Prostate gland (tissue), 2 donors: Measurements from ENCODE around the gene DAAM1. TPM values are rescaled to one million over a fixed set of nuclear protein-coding genes. Genes with fewer than 3 reads are reported as not detected.

Experiments
- DNase-seq: peaks from one replicate; pipeline ENCODE4 v3.0.0-alpha.2; 2019; ENCODE audit warnings: low spot score
- H3K27ac ChIP-seq, 2 donors: fragments of 200-600 bp; sonication (generic); 2 replicates each; pipeline ENCODE4 v1.5.1; 2017 to 2019
- H3K27me3 ChIP-seq: fragments of 200-600 bp; sonication (generic); replicated peaks from 2 replicates; pipeline ENCODE4 v1.5.1; 2019; ENCODE audit not compliant: insufficient read depth
- H3K36me3 ChIP-seq, 2 donors: fragments of 200-600 bp; sonication (generic); 1 replicate in 1 of 2; 2 replicates in 1 of 2; pipeline versions ENCODE4 v1.5.1 to v1.8.1; 2017 to 2019
- H3K4me1 ChIP-seq: fragments of 200-600 bp; sonication (generic); replicated peaks from 2 replicates; pipeline ENCODE4 v1.5.1; 2019
- H3K4me3 ChIP-seq, 2 donors: fragments of 200-600 bp; sonication (generic); 2 replicates each; pipeline ENCODE4 v1.5.1; 2017 to 2019
- H3K9me3 ChIP-seq: fragments of 200-600 bp; sonication (generic); 2 replicates; pipeline ENCODE4 v1.5.1; 2017
- POLR2A ChIP-seq: fragments of 450-650 bp; IDR thresholded peaks from one replicate; pipeline ENCODE4 v1.6.1; 2016; ENCODE audit warnings: antibody characterized with exemption, mild to moderate bottlenecking
- POLR2AphosphoS5 ChIP-seq: sonication (generic); formaldehyde crosslinking; IDR thresholded peaks from one replicate; pipeline ENCODE4 v1.6.1; 2017; ENCODE audit warnings: antibody characterized with exemption
- WGBS: methylation state at CpG from one replicate; pipeline ENCODE4 v1.1.5; 2018; 5-methylcytosine and 5-hydroxymethylcytosine counted together
- intact Hi-C: fragments of 100-400 bp; cut with DNase I; formaldehyde crosslinking; loops from one replicate; pipeline ENCODE4 v1.14.2; 2022
- total RNA-seq, 2 donors: library from RNA; depleted of rRNA; stranded (reverse); fragments of >200 nt; gene quantifications; one replicate each; pipeline ENCODE4 v1.1.0, GENCODE V29; 2016
- TF ChIP-seq, protein P1 (sequence below), 4 experiments: fragments of 200-600 bp in 2 of 4; fragments of 450-650 bp in 2 of 4; sonication (generic) in 2 of 4; IDR thresholded peaks; 1 replicate in 3 of 4; 2 replicates in 1 of 4; pipeline ENCODE4 v1.5.1; 2016 to 2019; ENCODE audit warnings: antibody characterized with exemption in 4 of 4, mild to moderate bottlenecking in 2 of 4, moderate library complexity in 2 of 4

Gene DAAM1
- total RNA-seq, 2 donors from 2014 or later = 35.4 to 58.3 TPM

DNA sequence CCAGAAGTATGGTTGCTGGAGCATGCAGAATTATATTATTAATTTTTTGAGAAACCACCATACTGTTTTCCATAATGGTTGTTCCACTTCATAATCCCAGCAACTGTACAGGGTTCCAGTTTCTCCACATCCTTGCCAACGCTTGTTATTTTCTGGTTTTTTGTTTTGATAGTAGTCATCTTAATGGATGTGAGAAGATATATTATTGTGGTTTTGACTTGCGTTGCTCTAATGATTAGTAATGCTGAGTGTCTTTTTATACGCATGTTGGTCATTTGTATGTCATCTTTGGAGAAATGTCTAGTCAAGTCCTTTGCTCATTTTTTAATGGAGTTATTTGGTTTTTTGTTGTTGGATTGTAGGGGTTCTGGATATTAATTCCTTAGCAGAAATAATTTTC is 58.1 kb downstream of the DAAM1 start:
- no peak overlapping the region for H3K27ac ChIP-seq
- H3K9me3 ChIP-seq = no peaks in the 10 kb centered on the region
- no peak overlapping the region for H3K4me3 ChIP-seq
- no peaks in the 10 kb centered on the region for H3K4me1 ChIP-seq
- H3K36me3 ChIP-seq = no peaks in the 10 kb centered on the region
- no peaks in the 10 kb centered on the region for H3K27me3 ChIP-seq
- no peak for DNase-seq
- TF ChIP-seq POLR2A = no peak
- TF ChIP-seq POLR2AphosphoS5 = no peak
- TF ChIP-seq, protein P1, sequence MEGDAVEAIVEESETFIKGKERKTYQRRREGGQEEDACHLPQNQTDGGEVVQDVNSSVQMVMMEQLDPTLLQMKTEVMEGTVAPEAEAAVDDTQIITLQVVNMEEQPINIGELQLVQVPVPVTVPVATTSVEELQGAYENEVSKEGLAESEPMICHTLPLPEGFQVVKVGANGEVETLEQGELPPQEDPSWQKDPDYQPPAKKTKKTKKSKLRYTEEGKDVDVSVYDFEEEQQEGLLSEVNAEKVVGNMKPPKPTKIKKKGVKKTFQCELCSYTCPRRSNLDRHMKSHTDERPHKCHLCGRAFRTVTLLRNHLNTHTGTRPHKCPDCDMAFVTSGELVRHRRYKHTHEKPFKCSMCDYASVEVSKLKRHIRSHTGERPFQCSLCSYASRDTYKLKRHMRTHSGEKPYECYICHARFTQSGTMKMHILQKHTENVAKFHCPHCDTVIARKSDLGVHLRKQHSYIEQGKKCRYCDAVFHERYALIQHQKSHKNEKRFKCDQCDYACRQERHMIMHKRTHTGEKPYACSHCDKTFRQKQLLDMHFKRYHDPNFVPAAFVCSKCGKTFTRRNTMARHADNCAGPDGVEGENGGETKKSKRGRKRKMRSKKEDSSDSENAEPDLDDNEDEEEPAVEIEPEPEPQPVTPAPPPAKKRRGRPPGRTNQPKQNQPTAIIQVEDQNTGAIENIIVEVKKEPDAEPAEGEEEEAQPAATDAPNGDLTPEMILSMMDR (IDR thresholded peaks at IDR 0.05) = no peak
- intact Hi-C loops = no loop called here
- 85% methylated on average over 3 of the region's 3 CpGs for WGBS

DNA sequence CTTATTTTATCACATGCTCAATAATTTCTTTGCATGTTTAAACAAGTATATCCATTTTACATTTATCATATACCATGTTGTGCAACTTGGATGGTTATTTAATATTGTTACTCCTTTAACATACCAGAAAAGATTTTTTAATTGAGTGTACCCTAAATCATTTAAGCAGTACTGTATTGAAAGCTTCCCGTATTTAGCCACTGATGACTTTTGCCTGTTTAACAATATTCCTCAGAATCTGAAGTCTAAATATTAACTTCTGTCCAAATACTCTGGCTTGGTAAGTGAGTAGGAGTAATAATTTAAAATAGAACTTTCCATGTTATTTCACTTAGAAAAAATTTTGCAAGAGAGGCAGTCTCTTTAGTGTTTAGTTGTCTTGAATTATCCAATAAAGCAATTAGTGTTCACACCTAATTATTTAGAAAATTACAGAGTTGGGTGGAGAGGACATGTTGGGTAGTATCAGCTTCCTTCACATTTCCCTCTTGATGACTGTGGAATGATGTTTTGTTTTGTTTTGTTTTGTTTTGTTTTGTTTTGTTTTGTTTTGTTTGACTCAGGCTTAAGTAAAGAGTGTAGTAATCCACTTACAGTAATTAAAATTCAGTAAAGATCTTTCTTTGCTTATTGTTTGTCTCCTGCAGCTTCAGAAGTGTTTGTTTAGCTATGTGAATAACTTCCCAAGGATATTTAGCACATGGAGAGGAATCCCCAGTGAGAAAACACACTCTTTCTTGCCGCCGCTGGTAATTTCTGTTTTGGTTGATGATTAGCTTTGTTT is 59.5 kb downstream of the DAAM1 start:
- intact Hi-C loops = no loop called here
- H3K4me1 ChIP-seq = no peaks in the 10 kb centered on the region

DNA sequence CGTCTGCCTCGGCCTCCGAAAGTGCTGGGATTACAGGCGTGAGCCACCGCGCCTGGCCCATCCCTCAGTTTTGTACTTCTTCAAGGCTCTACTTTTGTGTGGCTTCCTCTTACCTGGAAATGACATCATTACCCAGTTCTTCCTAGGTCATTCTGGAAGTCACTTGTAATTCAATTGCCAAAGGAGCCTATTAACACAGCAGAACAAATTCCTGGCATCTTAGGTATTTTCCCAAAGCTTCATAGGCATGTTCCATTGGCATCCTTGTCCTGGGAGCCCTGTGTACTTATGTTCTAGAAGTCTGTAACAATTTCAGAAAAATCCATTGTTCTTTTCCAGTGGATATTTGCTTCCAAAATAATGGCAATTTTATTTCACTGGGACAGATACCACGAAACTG is 60.6 kb downstream of the DAAM1 start:
- H3K4me3 ChIP-seq = no peak overlapping the region
- no peak for TF ChIP-seq POLR2A
- TF ChIP-seq POLR2AphosphoS5 = no peak
- TF ChIP-seq, protein P1 (IDR thresholded peaks at IDR 0.05) = no peak
- no peaks in the 10 kb centered on the region for H3K9me3 ChIP-seq
- H3K27me3 ChIP-seq = no peaks in the 10 kb centered on the region
- H3K4me1 ChIP-seq = no peaks in the 10 kb centered on the region
- no peak overlapping the region for H3K27ac ChIP-seq
- no peaks in the 10 kb centered on the region for H3K36me3 ChIP-seq
- 95% methylated on average over 7 of the region's 7 CpGs for WGBS
- no peak for DNase-seq
- intact Hi-C loops = no loop called here

More for the DNA sequence above, 59.5 kb downstream of the DAAM1 start:
- Histone ChIP-seq H3K9me3 (no peaks in the 10 kb centered on the region), H3K27me3 (no peaks in the 10 kb centered on the region), H3K27ac (no peak overlapping the region), H3K4me3 (no peak overlapping the region), H3K36me3 (no peaks in the 10 kb centered on the region)
- 87% methylated on average over 3 of the region's 3 CpGs for WGBS
- DNase-seq = no peak
- no peak for TF ChIP-seq POLR2A

DNA sequence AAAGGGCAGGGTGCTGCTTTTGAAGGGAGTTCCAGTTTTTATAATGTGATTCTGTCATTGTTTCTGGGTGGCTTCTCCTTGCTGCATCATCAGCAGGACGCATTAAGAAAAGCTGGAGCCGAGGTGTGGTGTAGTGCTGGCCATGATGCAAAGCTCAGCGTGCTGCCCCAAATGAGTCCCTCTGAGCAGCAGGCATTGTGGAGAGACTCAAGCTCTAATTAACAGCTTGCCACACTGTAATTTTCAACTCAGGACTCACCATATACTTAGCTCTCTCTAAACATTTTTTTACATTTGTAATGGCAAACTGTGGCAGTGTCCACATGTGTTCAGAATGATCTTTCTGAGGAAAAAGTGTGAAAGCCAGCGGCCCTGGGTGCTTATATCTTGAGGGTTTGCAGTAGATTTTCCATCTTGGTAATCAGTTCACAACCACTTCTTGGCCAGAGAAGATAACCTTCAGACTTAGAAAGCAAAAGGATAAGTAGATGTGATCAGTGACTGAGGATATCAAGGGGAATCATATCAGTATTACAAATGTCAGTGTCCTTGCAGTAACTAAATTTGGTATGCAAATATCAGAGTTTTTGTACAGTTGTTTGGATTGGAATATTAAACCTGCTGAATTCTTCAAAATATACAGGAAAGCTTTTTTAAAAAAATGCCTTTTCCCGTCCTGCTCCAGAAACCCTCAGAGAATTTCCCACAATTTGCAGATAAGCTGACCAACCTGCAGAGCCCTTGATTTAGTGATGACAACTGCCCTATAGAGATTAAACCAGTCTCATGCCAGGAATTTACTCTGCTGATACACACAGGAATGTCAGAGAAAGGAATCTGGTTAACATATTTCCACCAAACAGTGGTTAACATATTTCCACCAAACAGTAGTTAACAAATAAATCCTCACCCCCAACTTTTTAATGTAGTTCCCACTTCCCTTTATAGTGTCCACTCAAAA is 63.6 kb downstream of the DAAM1 start:
- TF ChIP-seq POLR2A (no peak), POLR2AphosphoS5 (no peak)
- TF ChIP-seq, protein P1 (IDR thresholded peaks at IDR 0.05) = no peak
- Histone ChIP-seq H3K4me3 (no peak overlapping the region), H3K27ac (no peak overlapping the region), H3K9me3 (no peaks in the 10 kb centered on the region), H3K36me3 (no peaks in the 10 kb centered on the region), H3K4me1 (peaks cover 8% of the 10 kb centered on the region), H3K27me3 (no peaks in the 10 kb centered on the region)
- WGBS = 95% methylated on average over 5 of the region's 5 CpGs
- no peak for DNase-seq
- intact Hi-C loops = no loop called here

DNA sequence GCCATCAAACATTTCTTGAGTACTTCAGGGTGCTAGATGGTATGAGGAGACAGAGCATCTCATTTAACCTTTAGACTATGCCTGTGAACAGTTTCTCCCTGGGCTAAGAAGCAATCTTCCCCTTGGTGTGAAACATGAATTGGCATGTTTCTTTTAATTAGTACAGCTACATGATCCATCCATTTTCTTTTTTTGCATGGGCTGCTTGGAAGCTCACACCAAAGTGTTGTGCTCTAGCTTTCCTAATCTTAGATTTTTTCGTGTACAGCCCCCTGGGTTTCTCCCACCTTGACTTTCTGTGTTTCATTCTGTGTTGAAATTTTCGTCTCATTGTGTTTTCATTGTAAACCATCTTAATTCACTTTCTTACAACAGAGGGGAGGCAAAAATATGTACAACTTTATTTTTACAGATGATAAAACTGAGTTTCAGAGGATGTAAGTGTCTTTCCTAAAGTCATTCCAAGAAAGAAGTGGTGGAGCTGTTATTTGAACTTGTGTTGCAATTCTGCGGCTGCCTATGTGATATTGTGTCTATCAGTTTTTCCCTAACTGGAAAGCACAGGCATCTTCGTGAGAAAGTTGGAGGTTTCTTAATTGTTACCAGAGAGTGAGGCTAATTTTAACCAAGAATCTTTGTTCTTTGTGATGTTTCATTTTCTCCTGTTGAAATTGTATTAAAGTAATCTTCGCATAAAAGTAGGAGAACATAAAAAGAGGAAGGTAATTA is 64.5 kb downstream of the DAAM1 start:
- intact Hi-C loops = no loop called here
- H3K9me3 ChIP-seq = no peaks in the 10 kb centered on the region
- DNase-seq = no peak
- H3K4me3 ChIP-seq = no peak overlapping the region
- TF ChIP-seq POLR2AphosphoS5 = no peak
- TF ChIP-seq, protein P1 (IDR thresholded peaks at IDR 0.05) = no peak
- no peak for TF ChIP-seq POLR2A
- 76% methylated on average over 5 of the region's 5 CpGs for WGBS
- no peak overlapping the region for H3K27ac ChIP-seq
- no peaks in the 10 kb centered on the region for H3K27me3 ChIP-seq
- no peaks in the 10 kb centered on the region for H3K36me3 ChIP-seq
- peaks cover 8% of the 10 kb centered on the region for H3K4me1 ChIP-seq
